ENCODE results near the gene MBNL2. TPM values are rescaled to one million over a fixed set of nuclear protein-coding genes. Genes with fewer than 3 reads are reported as not detected.
"Not testable (repeated sequence)": the region's sequence is repeated elsewhere in the genome, so short reads cannot be mapped to it uniquely, and the experiment has no call there.

Gene MBNL2
- total and polyA plus RNA-seq, 2 experiments from 2014 or later: 46.7 to 79.5 TPM

- no peaks in the 10 kb centered on the region for H4K20me1 ChIP-seq (ENCODE audit: insufficient read depth)
- H3K9me3 ChIP-seq (ENCODE audit: low read depth): no peaks in the 10 kb centered on the region
- 71 to 75% methylated on average over 6 of the region's 6 CpGs for WGBS, 2 experiments (ENCODE audit: low coverage in 1 of 2, low lambda C conversion rate in 2 of 2, missing lambda C conversion rate in 2 of 2)
- H3K27ac ChIP-seq: no peak overlapping the region
- H3K36me3 ChIP-seq (ENCODE audit: low read depth): no peaks in the 10 kb centered on the region
- in situ Hi-C loops (cut with MboI): loop anchor here (10.0 kb wide), 1 partner anchor 86 kb away; no protein-coding TSS in a partner anchor
- no peaks in the 10 kb centered on the region for H3K9me2 ChIP-seq (ENCODE audit: insufficient read depth)
- DNase-seq: no peak
- H3F3A ChIP-seq (ENCODE audit: insufficient read depth): no peaks in the 10 kb centered on the region
- H3K9ac ChIP-seq: no peak overlapping the region
- H3K79me2 ChIP-seq (ENCODE audit: insufficient read depth): no peaks in the 10 kb centered on the region
- no peak overlapping the region for H3K4me2 ChIP-seq (ENCODE audit: unreplicated experiment)
- H3K4me1 ChIP-seq (ENCODE audit: insufficient read depth): no peaks in the 10 kb centered on the region
- H3K4me3 ChIP-seq: no peak overlapping the region
- TF ChIP-seq EZH2 (IDR thresholded peaks at IDR 0.05; ENCODE audit: insufficient read depth, poor library complexity, severe bottlenecking): no peak
- no peak for TF ChIP-seq EZH2phosphoT487 (IDR thresholded peaks at IDR 0.05; ENCODE audit: insufficient read depth, low read depth)
- no peak overlapping the region for H2AFZ ChIP-seq
- H3K27me3 ChIP-seq (replicated peaks; ENCODE audit: insufficient read depth): no peaks in the 10 kb centered on the region; the same call in 1 of the 2 replicates
Observed at GRCh38 chr13:97200081-97200942, 21.8 kb upstream of the MBNL2 start.

- WGBS, 2 experiments (ENCODE audit: low coverage in 1 of 2, low lambda C conversion rate in 2 of 2, missing lambda C conversion rate in 2 of 2): 81 to 82% methylated on average over 4 of the region's 4 CpGs
- Histone ChIP-seq H3K9me2 (ENCODE audit: insufficient read depth) (no peaks in the 10 kb centered on the region), H3K36me3 (ENCODE audit: low read depth) (no peaks in the 10 kb centered on the region), H3K4me2 (ENCODE audit: unreplicated experiment) (no peak overlapping the region), H3K27ac (no peak overlapping the region), H3K9me3 (ENCODE audit: low read depth) (no peaks in the 10 kb centered on the region), H3K9ac (no peak overlapping the region), H3K4me3 (no peak overlapping the region), H3K79me2 (ENCODE audit: insufficient read depth) (no peaks in the 10 kb centered on the region), H2AFZ (no peak overlapping the region), H3K4me1 (ENCODE audit: insufficient read depth) (peaks cover 6% of the 10 kb centered on the region; the same call in 1 of the 2 replicates), H3F3A (ENCODE audit: insufficient read depth) (no peaks in the 10 kb centered on the region), H3K27me3 (replicated peaks; ENCODE audit: insufficient read depth) (no peaks in the 10 kb centered on the region), H4K20me1 (ENCODE audit: insufficient read depth) (no peaks in the 10 kb centered on the region)
- no peak for DNase-seq
- in situ Hi-C loops (cut with MboI): loop anchor here (10.0 kb wide), 1 partner anchor 88 kb away; no protein-coding TSS in a partner anchor
- TF ChIP-seq EZH2 (IDR thresholded peaks at IDR 0.05; ENCODE audit: insufficient read depth, poor library complexity, severe bottlenecking): no peak
- TF ChIP-seq EZH2phosphoT487 (IDR thresholded peaks at IDR 0.05; ENCODE audit: insufficient read depth, low read depth): no peak
Observed at GRCh38 chr13:97202761-97203160, 19.4 kb upstream of the MBNL2 start.

GRCh38 chr13:97205465-97205864 is 16.7 kb upstream of the MBNL2 start:
- no peak for DNase-seq

GRCh38 chr13:97205982-97206381 is 16.2 kb upstream of the MBNL2 start:
- H3K79me2 ChIP-seq (ENCODE audit: insufficient read depth): no peaks in the 10 kb centered on the region
- H3K4me3 ChIP-seq: no peak overlapping the region
- H2AFZ ChIP-seq: no peak overlapping the region
- in situ Hi-C loops (cut with MboI): loop anchor here (10.0 kb wide), 1 partner anchor 91 kb away; no protein-coding TSS in a partner anchor
- no peaks in the 10 kb centered on the region for H4K20me1 ChIP-seq (ENCODE audit: insufficient read depth)
- peak; percentile 41 for DNase-seq
- no peak overlapping the region for H3K27ac ChIP-seq
- H3F3A ChIP-seq (ENCODE audit: insufficient read depth): no peaks in the 10 kb centered on the region
- H3K9me2 ChIP-seq (ENCODE audit: insufficient read depth): no peaks in the 10 kb centered on the region
- peaks cover 6% of the 10 kb centered on the region; the same call in 1 of the 2 replicates for H3K4me1 ChIP-seq (ENCODE audit: insufficient read depth)
- no peak overlapping the region for H3K9ac ChIP-seq
- H3K9me3 ChIP-seq (ENCODE audit: low read depth): no peaks in the 10 kb centered on the region
- no peak for TF ChIP-seq EZH2phosphoT487 (IDR thresholded peaks at IDR 0.05; ENCODE audit: insufficient read depth, low read depth)
- TF ChIP-seq EZH2 (IDR thresholded peaks at IDR 0.05; ENCODE audit: insufficient read depth, poor library complexity, severe bottlenecking): no peak
- 19 to 23% methylated on average over 3 of the region's 3 CpGs for WGBS, 2 experiments (ENCODE audit: low coverage in 1 of 2, low lambda C conversion rate in 2 of 2, missing lambda C conversion rate in 2 of 2)
- H3K27me3 ChIP-seq (replicated peaks; ENCODE audit: insufficient read depth): no peaks in the 10 kb centered on the region
- no peak overlapping the region for H3K4me2 ChIP-seq (ENCODE audit: unreplicated experiment)
- no peaks in the 10 kb centered on the region for H3K36me3 ChIP-seq (ENCODE audit: low read depth)

More at GRCh38 chr13:97205465-97205864, 16.7 kb upstream of the MBNL2 start:
- Histone ChIP-seq H2AFZ (no peak overlapping the region), H3K9me2 (ENCODE audit: insufficient read depth) (no peaks in the 10 kb centered on the region), H3K4me1 (ENCODE audit: insufficient read depth) (peaks cover 6% of the 10 kb centered on the region; the same call in 1 of the 2 replicates), H3K36me3 (ENCODE audit: low read depth) (no peaks in the 10 kb centered on the region), H3K27ac (no peak overlapping the region), H3K4me2 (ENCODE audit: unreplicated experiment) (no peak overlapping the region), H3K9ac (no peak overlapping the region), H3K4me3 (no peak overlapping the region), H3F3A (ENCODE audit: insufficient read depth) (no peaks in the 10 kb centered on the region), H4K20me1 (ENCODE audit: insufficient read depth) (no peaks in the 10 kb centered on the region), H3K9me3 (ENCODE audit: low read depth) (no peaks in the 10 kb centered on the region), H3K27me3 (replicated peaks; ENCODE audit: insufficient read depth) (no peaks in the 10 kb centered on the region), H3K79me2 (ENCODE audit: insufficient read depth) (no peaks in the 10 kb centered on the region)
- TF ChIP-seq EZH2phosphoT487 (IDR thresholded peaks at IDR 0.05; ENCODE audit: insufficient read depth, low read depth) (no peak), EZH2 (IDR thresholded peaks at IDR 0.05; ENCODE audit: insufficient read depth, poor library complexity, severe bottlenecking) (no peak)
- in situ Hi-C loops (cut with MboI): loop anchor here (10.0 kb wide), 1 partner anchor 91 kb away; no protein-coding TSS in a partner anchor
- WGBS, 2 experiments (ENCODE audit: low coverage in 1 of 2, low lambda C conversion rate in 2 of 2, missing lambda C conversion rate in 2 of 2): 6 to 8% methylated on average over 1 of the region's 1 CpG

GRCh38 chr13:97207252-97207651 is 14.9 kb upstream of the MBNL2 start:
- not testable (repeated sequence) for H3F3A ChIP-seq (ENCODE audit: insufficient read depth); H3K27me3 ChIP-seq (replicated peaks; ENCODE audit: insufficient read depth); H4K20me1 ChIP-seq (ENCODE audit: insufficient read depth); H3K9ac ChIP-seq; H2AFZ ChIP-seq; H3K36me3 ChIP-seq (ENCODE audit: low read depth); H3K4me1 ChIP-seq (ENCODE audit: insufficient read depth); DNase-seq; H3K4me2 ChIP-seq (ENCODE audit: unreplicated experiment); H3K79me2 ChIP-seq (ENCODE audit: insufficient read depth); H3K4me3 ChIP-seq; H3K27ac ChIP-seq; H3K9me3 ChIP-seq (ENCODE audit: low read depth); H3K9me2 ChIP-seq (ENCODE audit: insufficient read depth)
- in situ Hi-C loops (cut with MboI): loop anchor here (10.0 kb wide), 1 partner anchor 92 kb away; no protein-coding TSS in a partner anchor
- WGBS, 2 experiments (ENCODE audit: low coverage in 1 of 2, low lambda C conversion rate in 2 of 2, missing lambda C conversion rate in 2 of 2): 58% methylated on average over 3 of the region's 3 CpGs
